Activated gamma-delta T cell treated with anti-CD3 and anti-CD28 coated beads, Interleukin-2, amount 50 U/mL, for 16 hours (primary cell): ENCODE results near the gene MYO1E.

Experiments used
- DNase-seq: peaks from one replicate; pipeline ENCODE4 v3.0.0-alpha.2; 2020; ENCODE audit warnings: low read depth

MYO1E gene

DNA sequence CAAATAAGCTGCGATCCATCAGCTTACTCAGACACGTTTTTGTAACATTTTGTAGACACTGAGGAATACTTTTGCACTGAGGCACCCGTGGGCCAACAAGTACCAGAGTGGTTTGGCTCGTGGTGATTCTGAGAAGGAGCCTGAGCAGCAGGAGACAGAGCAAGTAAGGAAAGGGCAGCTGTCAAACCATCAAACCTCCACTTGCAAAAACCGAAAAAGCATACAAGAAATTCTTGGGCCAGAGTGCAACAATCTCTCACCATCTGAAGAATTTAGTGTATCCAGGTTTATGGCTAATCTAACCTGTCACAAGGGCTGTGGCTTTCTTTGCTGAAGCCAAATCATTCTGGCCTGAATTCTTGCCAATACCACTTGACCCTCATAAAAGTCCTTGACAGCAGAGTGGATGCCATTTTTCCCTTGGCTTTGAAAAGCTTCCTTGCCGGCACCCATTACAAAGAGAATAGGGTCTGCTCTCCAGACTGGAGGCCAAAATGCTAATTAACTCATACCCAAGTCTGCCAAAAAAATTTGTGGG, 56.7 kb downstream of the MYO1E start:
- no peak for DNase-seq

DNA sequence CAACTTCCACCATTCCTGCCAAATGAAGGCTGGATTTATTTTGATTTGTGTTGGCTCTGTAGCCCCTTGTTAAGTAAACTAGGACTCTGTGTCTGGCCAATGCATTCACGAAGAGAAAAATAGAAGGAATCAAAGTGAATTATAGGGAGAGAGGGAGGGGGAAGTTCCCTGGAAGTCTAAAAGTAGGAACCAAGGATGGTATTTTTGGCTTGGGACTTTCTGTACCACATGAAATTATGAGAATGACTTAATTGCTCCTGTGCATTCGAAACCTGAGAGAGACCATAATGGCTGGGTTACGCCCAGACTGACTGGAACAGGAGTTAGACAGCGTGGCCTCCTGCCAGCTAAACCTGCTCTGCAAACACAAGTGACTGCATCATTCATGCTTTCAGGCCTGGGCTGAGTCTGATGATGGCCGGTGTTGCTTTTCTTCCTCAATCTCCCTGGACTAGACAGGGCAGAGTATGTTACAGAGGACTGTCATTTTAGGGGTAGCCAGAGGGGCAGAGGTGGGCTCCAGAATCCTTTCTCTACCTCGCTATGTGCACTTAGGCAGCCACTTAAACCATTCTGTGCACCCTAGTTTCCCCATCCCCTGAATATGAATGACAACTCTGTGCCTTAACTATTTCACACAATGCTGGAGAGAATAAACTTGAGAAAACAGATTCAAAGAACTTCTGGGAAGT, 58.9 kb downstream of the MYO1E start:
- DNase-seq: no peak

DNA sequence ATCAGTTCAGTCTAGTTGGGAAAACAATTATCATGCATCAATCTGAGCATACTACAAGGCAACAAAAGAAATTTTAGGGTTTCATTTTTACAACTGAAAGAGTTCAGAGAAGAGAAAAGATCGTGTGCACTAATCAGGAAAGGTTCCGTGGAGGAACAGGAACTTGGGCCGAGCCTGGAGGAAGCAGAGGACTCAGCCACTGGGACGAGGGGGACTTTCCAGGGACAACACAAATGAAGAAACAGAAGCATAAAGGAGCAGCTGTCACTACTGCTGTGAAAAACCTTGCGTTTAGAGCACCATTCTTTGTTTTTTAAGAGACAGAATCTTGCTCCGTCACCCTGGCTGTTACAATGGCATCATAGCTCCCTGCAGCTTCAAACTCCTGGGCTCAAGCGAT, 60.5 kb downstream of the MYO1E start:
- no peak for DNase-seq

DNA sequence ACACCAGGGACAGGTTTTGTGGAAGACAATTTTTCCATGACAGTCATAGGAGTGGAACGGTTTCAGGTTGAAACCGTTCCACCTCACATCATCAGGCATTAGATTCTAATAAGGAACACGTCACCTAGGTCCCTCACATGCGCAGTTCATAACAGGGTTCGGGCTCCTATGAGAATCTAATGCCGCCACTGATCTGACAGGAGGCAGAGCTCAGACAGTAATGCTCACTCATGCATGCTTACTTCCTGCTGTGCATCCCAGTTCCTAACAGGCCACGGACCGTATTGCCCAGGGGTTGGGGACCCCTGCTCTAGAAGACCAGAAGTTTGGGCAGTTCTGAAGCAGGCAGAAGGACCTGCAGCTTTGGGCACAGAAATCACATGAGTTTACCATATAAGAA, 61.5 kb downstream of the MYO1E start:
- DNase-seq: no peak

DNA sequence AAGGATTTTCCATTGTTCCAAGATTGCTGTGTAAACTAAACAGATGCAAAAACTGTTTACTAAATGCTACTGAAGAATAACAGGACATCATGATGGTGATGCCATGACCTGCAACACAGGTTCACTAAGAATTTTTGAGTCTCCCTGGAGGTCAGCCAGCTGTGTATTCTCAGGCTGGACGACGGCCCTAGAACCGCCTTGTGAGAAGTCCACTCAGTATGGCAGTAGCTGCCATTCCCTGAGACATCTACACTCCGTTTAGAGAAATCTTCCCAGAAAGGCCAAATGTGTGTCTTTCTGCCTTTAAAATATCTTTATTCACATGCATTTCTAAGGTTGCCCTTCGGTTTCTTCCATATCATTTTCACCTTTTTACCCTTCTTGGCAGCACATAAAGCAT, 63.3 kb downstream of the MYO1E start:
- DNase-seq: no peak

DNA sequence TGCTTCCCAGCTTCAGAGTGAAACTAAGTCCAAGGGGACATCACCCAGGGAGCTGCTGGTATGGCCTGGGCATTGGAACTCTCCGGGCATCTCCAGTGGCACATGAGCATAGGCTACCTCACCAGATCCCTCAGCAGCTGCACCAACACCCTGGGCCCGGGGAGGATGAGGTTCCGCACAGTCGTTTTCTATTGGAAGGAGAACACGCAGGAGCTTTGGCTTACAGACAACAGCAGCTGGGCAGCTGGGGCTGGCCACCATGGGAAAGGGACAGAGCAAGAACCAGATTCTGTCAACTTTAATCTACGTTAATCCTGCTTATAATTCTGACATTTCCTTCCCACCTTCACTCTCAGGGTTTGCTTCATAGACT, 65.5 kb downstream of the MYO1E start:
- no peak for DNase-seq

DNA sequence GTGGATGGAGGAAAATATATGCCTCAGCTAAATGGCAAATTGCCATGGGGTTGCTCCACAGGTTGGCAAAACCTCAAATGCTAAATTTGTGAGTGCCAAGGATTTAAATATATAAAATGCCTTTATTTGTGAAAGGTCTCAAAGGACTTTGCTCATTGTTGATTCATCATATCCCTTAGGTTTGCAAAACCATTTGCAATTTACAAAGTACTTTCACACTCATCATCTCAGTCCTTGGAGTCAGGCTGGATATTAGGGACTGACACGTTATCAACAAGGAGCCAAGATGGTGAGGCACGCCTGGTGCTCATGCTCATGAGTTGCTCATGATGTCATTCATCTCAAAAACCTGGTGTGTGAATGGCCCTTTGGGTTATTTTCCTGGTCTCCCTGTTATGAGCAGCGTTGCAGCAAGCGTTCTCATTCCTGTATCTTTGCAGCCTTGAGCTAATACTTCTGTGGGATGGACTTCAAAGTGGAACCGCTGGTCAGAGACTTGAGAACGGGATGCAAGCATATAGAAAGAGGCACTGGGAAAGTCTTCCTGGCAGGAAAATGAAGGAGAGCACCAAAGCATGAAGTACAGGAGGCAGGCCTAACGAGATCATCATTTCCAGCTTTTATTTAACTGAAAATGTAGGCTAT, 66.0 kb downstream of the MYO1E start:
- no peak for DNase-seq

DNA sequence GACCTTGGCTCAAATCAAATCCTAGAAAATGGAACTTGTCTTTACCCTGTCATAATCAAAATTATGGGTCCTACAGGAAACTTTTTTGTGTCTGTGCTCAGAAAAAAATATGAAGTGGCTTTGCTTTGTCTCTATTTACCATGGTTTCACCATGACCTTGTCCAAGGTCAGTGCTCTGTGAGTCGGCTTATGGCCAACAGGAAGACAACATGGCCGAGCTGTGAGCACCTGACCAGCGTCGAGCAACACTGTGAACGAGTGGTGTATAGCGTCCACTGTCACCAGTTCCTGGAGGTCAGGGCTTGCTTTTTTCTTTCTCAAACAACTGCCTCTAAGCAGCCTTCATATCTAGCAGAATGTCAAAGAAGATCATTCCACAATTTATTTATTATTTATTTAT, 67.9 kb downstream of the MYO1E start:
- no peak for DNase-seq

DNA sequence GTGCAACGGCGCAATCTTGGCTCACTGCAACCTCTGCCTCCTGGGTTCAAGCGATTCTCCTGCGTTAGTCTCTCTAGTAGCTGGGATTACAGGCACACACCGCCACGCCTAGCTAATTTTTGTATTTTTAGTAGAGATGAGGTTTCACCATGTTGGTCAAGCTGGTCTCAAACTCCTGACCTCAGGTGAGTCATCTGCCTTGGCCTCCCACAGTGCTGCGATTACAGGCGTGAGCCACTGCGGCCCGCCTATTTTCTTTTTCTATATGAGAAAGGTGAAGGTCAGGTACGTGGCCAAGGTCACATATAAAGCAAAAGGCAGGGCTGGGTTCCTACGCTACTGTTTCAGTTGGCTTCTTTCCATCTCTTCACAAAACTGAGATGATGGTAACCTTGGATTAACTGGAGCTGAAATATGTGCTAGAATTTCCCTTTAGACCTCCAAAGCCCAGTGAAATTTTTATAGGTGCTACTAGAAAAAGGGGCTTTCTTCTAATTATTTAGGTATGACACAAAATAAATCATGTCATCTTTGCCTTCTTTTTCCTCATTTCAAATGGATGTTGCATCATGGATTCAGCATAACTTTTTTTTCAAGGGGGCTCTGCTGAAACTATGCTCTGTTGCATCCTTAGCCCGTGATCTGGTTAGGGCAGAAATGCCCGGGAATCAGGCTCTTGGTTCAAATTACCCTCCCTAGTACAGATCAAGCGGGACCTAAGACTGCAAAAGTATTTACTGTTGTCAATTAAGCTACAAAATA, 68.5 kb downstream of the MYO1E start:
- DNase-seq: no peak

DNA sequence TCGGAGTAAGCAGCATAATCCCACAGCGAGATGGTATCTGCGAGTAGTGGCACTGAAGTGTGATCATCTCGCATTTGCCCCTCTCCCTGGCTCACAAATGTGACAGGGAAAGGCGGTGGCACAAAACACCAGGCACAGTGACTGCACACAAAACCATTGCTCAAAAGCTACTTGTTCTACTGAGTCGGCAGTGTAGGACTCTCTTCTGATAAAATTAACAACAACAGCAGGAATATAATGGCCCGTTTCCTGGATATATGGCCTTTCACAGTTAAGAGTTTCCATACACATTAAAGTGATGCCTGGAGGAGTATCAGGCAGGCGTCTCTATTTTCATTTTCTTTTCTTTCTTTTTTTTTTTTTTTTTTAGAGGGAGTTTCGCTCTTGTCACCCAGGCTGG, 69.0 kb downstream of the MYO1E start:
- no peak for DNase-seq

DNA sequence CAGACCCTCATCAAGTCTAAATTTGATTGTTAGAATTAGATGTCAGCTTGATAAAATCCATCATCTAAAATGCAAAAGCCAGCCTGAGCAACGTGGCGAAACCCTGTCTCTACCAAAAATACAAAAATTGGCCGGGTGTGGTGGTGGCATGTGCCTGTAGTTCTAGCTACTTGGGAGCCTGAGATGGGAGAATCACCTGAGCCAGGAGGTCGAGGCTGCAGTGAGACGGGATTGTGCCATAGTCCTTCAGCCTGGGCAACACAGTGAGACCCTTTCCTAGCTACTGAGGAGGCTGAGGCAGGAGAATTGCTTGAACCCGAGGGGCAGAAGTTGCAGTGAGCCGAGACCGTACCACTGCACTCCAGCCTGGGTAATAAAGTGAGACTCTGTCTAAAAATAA, 69.5 kb downstream of the MYO1E start:
- no peak for DNase-seq

DNA sequence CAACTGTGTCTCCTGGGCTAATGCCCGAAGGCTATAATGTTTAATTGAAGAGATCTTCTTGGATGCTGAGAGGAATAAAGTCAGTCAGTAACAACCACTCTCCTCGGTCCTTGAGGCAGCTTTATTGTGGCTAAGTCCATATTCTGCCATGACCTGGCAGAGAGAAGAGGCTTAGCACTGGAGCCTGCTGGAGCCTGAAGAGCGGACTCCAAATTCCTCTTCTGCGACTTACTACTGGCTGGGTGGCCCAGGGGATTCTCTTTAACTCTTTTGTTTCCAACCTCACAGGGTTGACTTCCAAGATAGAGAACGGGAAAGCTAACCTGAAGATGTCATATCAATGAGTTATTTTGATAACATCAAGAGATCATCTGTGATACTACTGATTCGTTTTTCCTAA, 71.1 kb downstream of the MYO1E start:
- no peak for DNase-seq

DNA sequence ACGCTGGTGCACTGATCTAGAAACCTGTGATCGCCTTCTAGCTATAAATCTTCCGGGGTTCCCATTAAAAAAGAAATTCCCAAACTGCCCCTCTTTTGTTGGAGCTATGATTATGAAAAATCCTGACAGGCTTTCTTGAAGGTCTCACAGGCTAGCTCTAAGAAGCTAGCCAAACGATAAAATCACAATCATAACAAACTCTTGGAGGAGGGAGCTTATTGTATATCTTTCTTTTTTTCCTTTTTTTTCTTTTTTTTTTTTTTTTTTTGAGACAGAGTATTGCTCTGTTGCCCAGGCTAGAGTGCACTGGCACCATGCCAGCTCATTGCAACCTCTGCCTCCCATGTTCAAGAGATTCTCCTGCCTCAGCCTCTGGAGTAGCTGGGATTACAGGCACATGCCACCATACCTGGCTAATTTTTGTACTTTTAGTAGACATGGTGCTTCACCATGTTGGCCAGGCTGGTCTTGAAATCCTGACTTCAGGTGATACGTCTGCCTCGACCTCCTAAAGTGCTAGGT, 72.0 kb downstream of the MYO1E start:
- DNase-seq: no peak

DNA sequence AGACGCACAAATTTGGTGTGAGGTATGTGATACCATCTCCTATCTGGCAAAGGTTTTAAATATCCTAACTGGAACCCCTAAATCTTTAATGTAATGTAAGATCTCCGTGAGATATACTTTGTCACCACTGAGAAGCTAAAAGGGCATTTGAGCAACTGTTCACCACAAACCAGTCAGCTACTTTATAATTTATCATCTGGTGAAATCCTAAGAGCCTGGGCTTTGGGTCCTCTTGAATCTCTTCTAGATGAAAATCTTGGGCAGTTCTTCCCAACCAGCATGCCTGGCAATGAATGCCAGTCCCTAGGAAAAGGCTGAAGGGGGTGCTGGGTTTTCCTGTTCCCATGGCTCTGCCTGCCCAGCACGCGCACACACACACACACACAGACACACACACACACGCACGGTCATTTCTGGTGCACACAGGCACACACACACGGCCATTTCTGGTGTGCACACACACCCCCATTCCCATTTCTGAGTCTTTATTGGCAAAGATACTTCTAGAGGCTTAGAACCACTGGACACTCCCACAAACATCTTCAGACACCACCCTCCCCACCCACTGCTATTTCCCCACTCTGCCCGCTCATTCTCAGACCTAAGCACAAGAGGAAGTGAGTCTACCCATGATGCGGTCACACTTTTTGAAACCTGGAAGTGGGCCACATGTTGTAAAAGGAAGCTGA, 72.6 kb downstream of the MYO1E start:
- peak; percentile 64 for DNase-seq

DNA sequence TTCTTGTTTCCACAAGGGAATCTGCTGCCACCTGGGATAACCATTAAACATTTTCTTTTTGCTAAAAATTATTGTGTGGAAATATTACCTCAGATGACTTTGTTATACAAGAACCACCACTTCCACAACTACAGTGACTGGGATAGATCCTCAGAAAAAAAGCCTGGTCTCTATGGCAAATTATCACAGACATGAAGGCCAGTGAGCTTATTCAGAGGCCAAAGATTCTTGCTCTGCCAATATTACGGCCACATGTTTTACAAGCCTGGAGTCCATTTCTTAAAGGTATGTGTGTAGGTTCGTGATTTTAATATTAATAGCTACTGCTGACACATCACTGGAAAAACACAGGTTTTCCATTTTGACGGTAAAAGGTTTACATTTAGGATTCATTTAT, 73.8 kb downstream of the MYO1E start:
- DNase-seq: no peak

DNA sequence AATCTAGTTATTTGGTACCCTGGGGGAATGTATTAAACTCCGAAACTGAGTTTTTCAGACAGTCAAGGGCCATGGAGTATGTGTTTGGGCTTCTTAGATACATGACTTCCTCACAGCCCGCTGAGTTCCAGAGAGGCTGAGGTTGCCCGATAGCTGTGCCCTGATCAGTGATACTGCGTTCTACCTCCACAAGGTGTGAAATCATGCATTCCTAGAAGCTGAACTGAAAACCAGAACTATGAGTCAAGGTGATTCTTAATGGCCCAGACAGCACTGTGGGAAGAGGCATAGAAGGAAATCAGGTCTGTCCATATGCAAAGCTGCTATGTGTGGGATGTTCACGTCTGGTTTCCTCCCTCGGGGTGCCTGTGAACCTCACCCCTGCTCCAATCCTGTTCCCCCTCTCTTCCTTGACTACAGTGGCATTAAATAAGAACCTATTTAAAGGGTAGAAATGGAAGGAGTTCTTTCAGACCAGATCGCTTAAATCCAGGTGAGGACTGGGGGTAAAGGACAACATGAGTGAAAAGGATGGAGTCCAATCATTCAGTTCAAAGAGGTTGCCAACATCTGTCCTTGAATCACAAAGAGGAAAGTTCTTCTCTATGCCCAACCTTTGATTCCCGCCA, 74.3 kb downstream of the MYO1E start:
- DNase-seq: no peak

DNA sequence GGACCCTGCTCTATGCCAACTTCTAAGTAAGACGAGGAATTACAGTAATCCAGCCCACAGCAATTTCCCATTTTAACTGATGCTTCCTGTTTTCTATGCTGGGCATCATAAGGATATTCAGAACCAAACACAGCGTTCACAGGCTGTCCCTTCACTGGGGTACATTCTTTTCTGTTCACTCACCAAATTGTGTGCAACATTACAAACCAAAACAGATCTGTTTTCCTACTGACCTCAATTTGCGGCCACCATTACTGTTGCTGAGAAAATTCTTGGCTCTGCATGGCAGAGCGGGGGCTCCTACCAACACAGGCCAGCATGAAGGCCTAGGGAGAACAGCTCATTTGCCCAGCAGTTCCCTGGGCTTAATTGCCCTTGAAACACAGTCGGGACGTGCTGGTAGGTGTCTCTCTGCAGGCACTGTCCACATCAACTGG, 76.5 kb downstream of the MYO1E start:
- no peak for DNase-seq

DNA sequence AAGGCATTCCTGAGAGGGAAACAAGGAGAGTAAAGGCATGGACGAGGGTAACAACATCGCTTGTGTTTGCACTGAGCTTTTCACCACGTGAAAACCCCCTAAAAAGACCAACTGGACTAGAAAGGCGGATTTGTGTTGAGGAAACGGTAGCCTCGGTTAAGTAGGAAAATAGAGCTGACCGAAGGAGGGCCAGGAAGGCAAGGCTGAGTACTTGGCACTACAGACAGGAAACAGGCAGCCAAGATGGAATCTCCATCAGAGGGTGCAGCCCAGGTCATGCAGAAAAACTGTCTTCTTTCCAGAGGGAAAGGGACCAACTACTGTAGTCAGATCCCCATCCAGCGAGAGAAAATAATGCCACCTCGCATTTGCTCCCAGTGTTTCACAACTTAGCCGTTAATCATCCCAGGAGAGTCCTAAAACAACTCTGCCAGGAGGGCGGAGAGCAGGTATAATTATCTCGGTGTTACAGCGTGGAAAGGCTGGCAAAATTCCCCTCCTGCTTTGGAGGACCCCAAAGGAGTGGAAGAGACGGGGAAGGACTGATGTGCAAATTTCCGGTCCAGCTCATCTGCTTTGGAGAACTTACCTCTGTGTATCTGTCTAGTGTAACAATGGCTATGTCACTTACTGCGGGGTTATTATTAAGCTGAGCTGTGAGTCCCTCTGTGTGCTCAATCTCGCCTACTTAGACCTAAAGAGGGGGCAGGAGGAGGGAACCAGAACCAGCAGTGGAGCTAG, 77.2 kb downstream of the MYO1E start:
- no peak for DNase-seq

DNA sequence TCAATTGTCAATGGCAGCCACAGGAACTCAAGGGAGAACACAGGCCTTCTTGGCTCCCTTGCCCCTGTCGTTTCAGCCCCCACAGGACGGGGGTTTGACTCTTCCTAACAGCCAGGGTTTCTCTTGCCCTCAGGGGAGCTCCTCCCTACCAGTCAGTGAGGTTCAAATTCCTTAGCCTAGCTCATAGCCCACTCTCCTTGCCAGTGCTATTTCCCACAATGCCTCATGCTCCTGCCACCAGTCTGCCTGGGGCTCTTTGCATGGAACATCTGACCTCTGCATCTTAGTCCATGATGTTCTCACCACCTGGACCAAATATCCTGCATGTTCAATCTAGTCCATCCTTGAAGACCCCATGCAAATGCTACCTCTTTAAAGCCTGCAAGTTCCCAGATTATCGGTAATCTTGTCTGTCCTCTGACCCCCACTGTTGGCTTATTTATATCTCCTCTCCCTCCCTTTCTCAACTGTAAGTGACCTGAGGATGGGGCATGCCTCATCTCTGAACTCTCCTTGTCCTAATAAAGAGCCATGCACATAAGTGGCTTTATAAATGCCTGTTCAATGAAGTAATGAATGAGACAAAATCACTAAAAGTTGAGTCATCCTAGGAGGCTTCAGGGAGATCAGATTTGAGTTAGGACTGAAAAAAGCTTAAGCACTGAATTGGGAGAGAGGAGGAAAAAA, 78.0 kb downstream of the MYO1E start:
- DNase-seq: no peak

DNA sequence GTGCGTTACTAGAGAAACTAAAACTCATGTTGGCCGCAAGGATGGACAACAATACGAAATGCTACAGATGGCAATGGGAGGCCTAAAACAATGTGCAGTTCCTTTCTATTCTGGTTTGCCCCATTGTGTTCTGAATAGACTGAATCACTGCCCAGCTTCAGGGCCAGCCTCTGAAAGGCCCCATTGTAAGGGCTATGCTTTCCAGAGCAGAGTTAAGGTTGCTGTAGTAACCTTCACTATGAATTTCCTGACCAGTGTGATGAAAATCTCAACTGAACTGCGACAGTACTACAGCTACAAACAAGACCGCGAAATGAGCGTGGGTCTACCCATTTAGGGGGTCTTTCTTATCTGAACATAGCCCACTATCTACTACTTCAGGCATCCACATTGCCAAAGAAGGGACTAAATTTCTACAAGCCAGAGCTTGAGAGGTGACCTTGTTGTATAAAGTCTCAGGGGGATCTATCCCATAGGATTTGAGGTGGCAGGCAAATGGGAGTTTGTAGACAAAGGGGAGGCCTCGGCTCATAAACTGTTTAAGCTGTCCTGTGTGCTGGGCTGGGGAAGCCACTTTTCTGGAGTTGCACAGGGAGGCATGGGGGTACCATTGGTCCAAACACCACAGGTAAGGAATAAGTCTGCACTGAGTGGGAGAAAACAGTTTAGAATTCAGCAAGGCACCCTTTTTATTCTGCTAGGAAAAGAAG, 80.1 kb downstream of the MYO1E start:
- no peak for DNase-seq
